ENCODE measurements around the gene HOXD13.

HOXD13 gene

GRCh38 chr2:176111846-176112374, 19.4 kb downstream of the HOXD13 start:
- Histone ChIP-seq H3K9ac (no peak overlapping the region), H3K4me1 (no peaks in the 10 kb centered on the region), H3K4me2 (no peak overlapping the region), H4K20me1 (peaks cover 0 to 69% (median 33%) of the 10 kb centered on the region in 11 experiments; a peak in 17 of 22 replicates), H3K9me3 (replicated peaks in 1 of 11) (peaks cover 34 to 66% (median 48%) of the 10 kb centered on the region in 11 experiments), H3K36me3 (no peaks in the 10 kb centered on the region), H3K27ac (no peak overlapping the region), H3K4me3 (no peak overlapping the region), H3K27me3 (peaks cover 92 to 99% (median 97%) of the 10 kb centered on the region in 11 experiments)
- no peak for TF ChIP-seq Cebpa-rat (IDR thresholded peaks at IDR 0.05)

- Histone ChIP-seq H3K4me2 (no peak overlapping the region), H3K9ac (no peak overlapping the region), H4K20me1 (peaks cover 0 to 76% (median 33%) of the 10 kb centered on the region in 11 experiments; a peak in 17 of 22 replicates), H3K9me3 (replicated peaks in 1 of 11) (peaks cover 37 to 68% (median 51%) of the 10 kb centered on the region in 11 experiments), H3K27ac (no peak overlapping the region), H3K4me3 (no peak overlapping the region), H3K36me3 (no peaks in the 10 kb centered on the region), H3K27me3 (peaks cover 95 to 100% (median 99%) of the 10 kb centered on the region in 11 experiments), H3K4me1 (no peaks in the 10 kb centered on the region)
- TF ChIP-seq Cebpa-rat (IDR thresholded peaks at IDR 0.05), result no peak
These were observed 20.1 kb downstream of the HOXD13 start for GRCh38 chr2:176112375-176113302.

- Histone ChIP-seq H3K4me3 (no peak overlapping the region), H3K36me3 (no peaks in the 10 kb centered on the region), H3K27ac (no peak overlapping the region), H3K27me3 (peaks cover 100% of the 10 kb centered on the region in 11 experiments), H3K4me2 (no peak overlapping the region), H3K4me1 (no peaks in the 10 kb centered on the region), H3K9me3 (replicated peaks in 1 of 11) (peaks cover 36 to 66% (median 48%) of the 10 kb centered on the region in 11 experiments), H3K9ac (no peak overlapping the region), H4K20me1 (peaks cover 0 to 86% (median 33%) of the 10 kb centered on the region in 11 experiments; a peak in 17 of 22 replicates)
- no peak for TF ChIP-seq Cebpa-rat (IDR thresholded peaks at IDR 0.05)
These were observed 21.8 kb downstream of the HOXD13 start for GRCh38 chr2:176114120-176114929.

GRCh38 chr2:176114930-176115625, 22.6 kb downstream of the HOXD13 start:
- no peak overlapping the region for H3K9ac ChIP-seq
- no peak for TF ChIP-seq Cebpa-rat (IDR thresholded peaks at IDR 0.05)
- no peak overlapping the region for H3K4me3 ChIP-seq
- H4K20me1 ChIP-seq, result peaks cover 0 to 84% (median 33%) of the 10 kb centered on the region in 11 experiments; a peak in 17 of 22 replicates
- H3K36me3 ChIP-seq, result no peaks in the 10 kb centered on the region
- H3K9me3 ChIP-seq (replicated peaks in 1 of 11), result peaks cover 33 to 64% (median 46%) of the 10 kb centered on the region in 11 experiments
- no peak overlapping the region for H3K4me2 ChIP-seq
- no peaks in the 10 kb centered on the region for H3K4me1 ChIP-seq
- peaks cover 100% of the 10 kb centered on the region in 11 experiments for H3K27me3 ChIP-seq
- no peak overlapping the region for H3K27ac ChIP-seq

DNA sequence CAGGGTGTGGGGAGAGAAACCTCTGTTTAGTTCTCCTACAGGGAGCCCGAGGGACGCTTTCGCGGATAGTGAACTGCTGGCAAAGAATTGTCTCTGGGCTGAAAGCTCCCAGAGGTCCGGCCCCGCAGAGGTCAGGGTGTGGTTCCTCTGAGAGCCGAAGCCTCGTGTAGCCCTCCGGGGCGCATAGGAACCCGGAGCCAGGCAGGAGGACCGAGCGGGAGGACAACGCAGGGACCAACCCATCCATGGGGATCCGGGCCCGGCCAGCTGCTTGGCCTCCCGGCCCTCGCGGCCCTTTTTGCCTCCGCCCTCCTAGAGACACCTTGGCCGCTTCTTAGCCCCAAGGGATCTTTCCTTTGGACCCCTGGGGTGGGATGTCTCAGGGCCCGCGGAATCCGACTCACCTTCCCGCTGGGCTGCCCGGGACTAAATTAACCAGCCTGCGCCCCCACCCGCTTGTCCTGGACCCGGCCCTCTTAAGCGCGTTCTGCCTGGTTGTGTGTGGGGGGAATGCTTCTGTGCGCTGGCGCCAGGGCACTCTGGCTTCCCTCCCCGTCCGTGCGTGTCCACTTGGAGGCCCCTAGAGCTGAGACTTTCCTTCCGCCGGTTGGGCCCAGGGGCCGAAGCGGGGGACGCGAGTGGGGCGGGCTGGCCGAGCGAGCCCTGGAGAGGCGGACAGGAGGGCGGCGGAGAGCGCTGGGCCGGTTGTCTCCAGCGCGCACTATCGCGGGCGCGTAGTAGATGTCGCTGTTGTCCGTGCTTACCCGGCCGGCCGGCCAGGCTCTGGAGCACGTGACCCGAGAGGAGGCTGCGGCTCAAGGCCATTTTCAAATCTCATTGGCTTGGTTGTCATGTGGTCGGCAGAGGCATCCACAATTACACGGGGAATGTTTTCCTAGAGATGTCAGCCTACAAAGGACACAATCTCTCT, 23.6 kb downstream of the HOXD13 start, which contains the start of gene HOXD10:
TSS of gene HOXD10 (plus strand) at position 896 of the 931 bp plus-strand sequence. CDS start 56 bp downstream, outside the sequence.
- Histone ChIP-seq H4K20me1 (peaks cover 0 to 84% (median 37%) of the 10 kb centered on the region in 11 experiments; a peak in 17 of 22 replicates), H3K4me3 (peak within 1 kb of the TSS in 1 of 10 experiments; percentile 14; a peak in 1 of 20 replicates), H3K27me3 (peaks cover 100% of the 10 kb centered on the region in 11 experiments), H3K4me2 (no peak within 1 kb of the TSS), H3K36me3 (no peaks in the 10 kb centered on the region), H3K9ac (no peak within 1 kb of the TSS), H3K27ac (no peak within 1 kb of the TSS), H3K9me3 (replicated peaks in 1 of 11) (peaks cover 33 to 73% (median 49%) of the 10 kb centered on the region in 11 experiments), H3K4me1 (no peaks in the 10 kb centered on the region)
- TF ChIP-seq Cebpa-rat (IDR thresholded peaks at IDR 0.05), result no peak

DNA sequence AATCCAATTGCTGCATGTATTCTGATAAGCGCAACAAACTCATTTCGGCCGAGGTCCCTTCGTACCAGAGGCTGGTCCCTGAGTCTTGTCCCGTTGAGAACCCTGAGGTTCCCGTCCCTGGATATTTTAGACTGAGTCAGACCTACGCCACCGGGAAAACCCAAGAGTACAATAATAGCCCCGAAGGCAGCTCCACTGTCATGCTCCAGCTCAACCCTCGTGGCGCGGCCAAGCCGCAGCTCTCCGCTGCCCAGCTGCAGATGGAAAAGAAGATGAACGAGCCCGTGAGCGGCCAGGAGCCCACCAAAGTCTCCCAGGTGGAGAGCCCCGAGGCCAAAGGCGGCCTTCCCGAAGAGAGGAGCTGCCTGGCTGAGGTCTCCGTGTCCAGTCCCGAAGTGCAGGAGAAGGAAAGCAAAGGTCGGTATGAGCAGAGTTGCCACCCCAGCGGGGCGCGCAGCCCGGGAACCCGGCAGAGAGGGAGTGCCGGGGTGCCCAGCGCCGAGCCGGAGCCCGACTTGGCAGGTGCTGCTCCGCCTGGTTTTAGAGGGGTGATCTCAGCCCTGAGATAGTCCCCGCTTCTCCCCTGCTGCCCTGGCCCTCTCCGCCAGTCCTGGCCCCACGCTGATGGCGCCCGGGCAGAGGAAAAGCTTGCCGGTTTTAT, 24.8 kb downstream of the HOXD13 start:
- H3K4me2 ChIP-seq, result no peak overlapping the region
- H4K20me1 ChIP-seq, result peaks cover 0 to 83% (median 37%) of the 10 kb centered on the region in 11 experiments; a peak in 17 of 22 replicates
- no peaks in the 10 kb centered on the region for H3K4me1 ChIP-seq
- H3K4me3 ChIP-seq, result no peak overlapping the region
- no peak for TF ChIP-seq Cebpa-rat (IDR thresholded peaks at IDR 0.05)
- no peaks in the 10 kb centered on the region for H3K36me3 ChIP-seq
- H3K27me3 ChIP-seq, result peaks cover 100% of the 10 kb centered on the region in 11 experiments
- H3K9ac ChIP-seq, result no peak overlapping the region
- peaks cover 42 to 78% (median 57%) of the 10 kb centered on the region in 11 experiments for H3K9me3 ChIP-seq (replicated peaks in 1 of 11)
- no peak overlapping the region for H3K27ac ChIP-seq

- peaks cover 100% of the 10 kb centered on the region in 11 experiments for H3K27me3 ChIP-seq
- no peak overlapping the region for H3K9ac ChIP-seq
- no peak for TF ChIP-seq Cebpa-rat (IDR thresholded peaks at IDR 0.05)
- no peak overlapping the region for H3K27ac ChIP-seq
- H3K4me1 ChIP-seq, result no peaks in the 10 kb centered on the region
- no peak overlapping the region for H3K4me2 ChIP-seq
- H3K4me3 ChIP-seq, result no peak overlapping the region
- peaks cover 0 to 82% (median 33%) of the 10 kb centered on the region in 11 experiments; a peak in 17 of 22 replicates for H4K20me1 ChIP-seq
- no peaks in the 10 kb centered on the region; a peak in 1 of 22 replicates for H3K36me3 ChIP-seq
- peaks cover 42 to 78% (median 57%) of the 10 kb centered on the region in 11 experiments for H3K9me3 ChIP-seq (replicated peaks in 1 of 11)
These were observed 25.4 kb downstream of the HOXD13 start for GRCh38 chr2:176117823-176118371.

Data from BLaER1 treated with 17β-estradiol and CSF1 and Interleukin-3, amounts not matched to agents 10 nM and 100 nM (cell line).